Colonic mucosa (tissue), 4 donors: ENCODE results near the gene ORM1. TPM values are rescaled to one million over a fixed set of nuclear protein-coding genes. Genes with fewer than 3 reads are reported as not detected.
"Not testable (repeated sequence)": the region's sequence is repeated elsewhere in the genome, so short reads cannot be mapped to it uniquely, and the experiment has no call there.

Experiments used
- DNase-seq: peaks from one replicate; pipeline ENCODE4 v3.0.0-alpha.2; 2020
- H3K27ac ChIP-seq: fragments of 200-600 bp; one replicate; pipeline ENCODE4 v1.8.0; 2021
- H3K27me3 ChIP-seq: fragments of 200-600 bp; one replicate; pipeline ENCODE4 v1.8.0; 2021
- H3K36me3 ChIP-seq: fragments of 200-600 bp; one replicate; pipeline ENCODE4 v1.8.0; 2021
- H3K4me1 ChIP-seq: fragments of 200-600 bp; one replicate; pipeline ENCODE4 v1.8.0; 2021; ENCODE audit warnings: mild to moderate bottlenecking
- H3K4me3 ChIP-seq: fragments of 200-600 bp; one replicate; pipeline ENCODE4 v1.8.0; 2021
- H3K9ac ChIP-seq, 2 donors: one replicate each; pipeline ENCODE4 v1.7.0; 2013; ENCODE audit warnings: control low read depth in 2 of 2, low read depth in 2 of 2, low read length in 2 of 2
- H3K9me3 ChIP-seq: fragments of 200-600 bp; one replicate; pipeline ENCODE4 v1.8.0; 2021
- CTCF ChIP-seq: fragments of 200-600 bp; IDR thresholded peaks from one replicate; pipeline ENCODE4 v1.8.0; 2022; ENCODE audit warnings: antibody characterized with exemption, mild to moderate bottlenecking
- intact Hi-C: fragments of 100-400 bp; cut with DNase I; formaldehyde crosslinking; loops from one replicate; pipeline ENCODE4 v1.14.1; 2022
- total RNA-seq, 2 donors: library from RNA; stranded (reverse); fragmentation: NEBNext Ultra II Directional in 1 of 2; extraction: Animal tissue kit (Norgen Biotek cat#: 25700) in 1 of 2; gene quantifications; one replicate each; pipeline ENCODE4 v1.2.1, GENCODE V29; 2021
- donor health status: healthy.
- donor health status: DM: no; HTN: no; CAD: no.
- donor health status: DM: no; HTN: no; CAD: no.

Gene ORM1
- total RNA-seq, 2 donors from 2014 or later = 10.3 TPM; not detected in 1

DNA sequence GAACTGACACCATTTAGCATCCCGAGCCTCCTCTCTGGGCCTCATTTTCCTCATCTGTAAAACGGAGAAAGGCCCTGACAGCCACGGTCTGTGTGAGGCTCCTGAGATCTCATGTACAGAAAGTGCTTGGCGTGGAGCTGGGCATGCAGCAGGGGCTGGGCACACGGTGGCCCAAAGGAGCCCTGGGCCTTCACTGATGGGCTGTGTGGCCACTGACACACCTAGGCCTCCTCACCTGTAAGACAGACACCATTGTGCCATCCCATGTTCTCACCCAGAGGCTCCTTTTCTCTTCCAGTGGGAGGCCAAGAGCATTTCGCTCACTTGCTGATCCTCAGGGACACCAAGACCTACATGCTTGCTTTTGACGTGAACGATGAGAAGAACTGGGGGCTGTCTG, 1.6 kb downstream of the ORM1 start:
- no peak for DNase-seq
- no peaks in the 10 kb centered on the region for H3K4me1 ChIP-seq
- no peak for TF ChIP-seq CTCF
- H3K27me3 ChIP-seq = no peaks in the 10 kb centered on the region
- H3K27ac ChIP-seq = no peak overlapping the region
- intact Hi-C loops = no loop called here
- no peak overlapping the region for H3K4me3 ChIP-seq
- H3K9ac ChIP-seq = no peak overlapping the region
- H3K36me3 ChIP-seq = no peaks in the 10 kb centered on the region
- H3K9me3 ChIP-seq = no peaks in the 10 kb centered on the region

GRCh38 chr9:114324965-114325364, 2.1 kb downstream of the ORM1 start:
- H3K4me3 ChIP-seq, DNase-seq, H3K4me1 ChIP-seq, H3K36me3 ChIP-seq, H3K27ac ChIP-seq, H3K9me3 ChIP-seq, H3K27me3 ChIP-seq, intact Hi-C loops, H3K9ac ChIP-seq: not testable (repeated sequence)

GRCh38 chr9:114325684-114326254, 2.9 kb downstream of the ORM1 start:
- H3K36me3 ChIP-seq, H3K9ac ChIP-seq, H3K4me3 ChIP-seq, H3K4me1 ChIP-seq, H3K27me3 ChIP-seq, DNase-seq, intact Hi-C loops, H3K9me3 ChIP-seq, H3K27ac ChIP-seq: not testable (repeated sequence)

DNA sequence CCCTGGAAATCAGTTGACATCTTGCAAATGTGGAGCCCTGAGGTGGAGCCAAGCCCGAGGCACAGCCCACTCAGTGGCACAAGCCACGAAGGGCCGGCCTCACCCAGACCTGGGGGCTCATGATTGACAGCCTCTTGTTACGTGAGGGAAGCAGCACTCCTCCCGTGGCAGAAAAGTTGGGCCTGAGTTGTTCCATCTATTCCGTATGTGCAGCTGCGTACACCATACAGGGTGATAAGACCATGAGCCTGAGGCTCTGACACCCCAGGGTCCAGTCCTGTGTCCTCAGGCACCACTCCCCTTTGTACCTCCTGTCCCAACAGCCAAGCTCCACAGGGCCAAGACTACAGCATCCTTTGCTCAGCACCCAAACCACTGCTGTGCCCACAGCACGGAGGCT, 4.9 kb downstream of the ORM1 start:
- no peaks in the 10 kb centered on the region for H3K4me1 ChIP-seq
- no peak overlapping the region for H3K9ac ChIP-seq
- H3K4me3 ChIP-seq = no peak overlapping the region
- no peaks in the 10 kb centered on the region for H3K9me3 ChIP-seq
- no peaks in the 10 kb centered on the region for H3K27me3 ChIP-seq
- no peak for DNase-seq
- intact Hi-C loops = no loop called here
- H3K36me3 ChIP-seq = no peaks in the 10 kb centered on the region
- TF ChIP-seq CTCF = no peak
- H3K27ac ChIP-seq = no peak overlapping the region

GRCh38 chr9:114328357-114328820, 5.5 kb downstream of the ORM1 start:
- DNase-seq, H3K9me3 ChIP-seq, intact Hi-C loops, H3K36me3 ChIP-seq, H3K4me3 ChIP-seq, H3K4me1 ChIP-seq, H3K9ac ChIP-seq, H3K27ac ChIP-seq, H3K27me3 ChIP-seq: not testable (repeated sequence)

DNA sequence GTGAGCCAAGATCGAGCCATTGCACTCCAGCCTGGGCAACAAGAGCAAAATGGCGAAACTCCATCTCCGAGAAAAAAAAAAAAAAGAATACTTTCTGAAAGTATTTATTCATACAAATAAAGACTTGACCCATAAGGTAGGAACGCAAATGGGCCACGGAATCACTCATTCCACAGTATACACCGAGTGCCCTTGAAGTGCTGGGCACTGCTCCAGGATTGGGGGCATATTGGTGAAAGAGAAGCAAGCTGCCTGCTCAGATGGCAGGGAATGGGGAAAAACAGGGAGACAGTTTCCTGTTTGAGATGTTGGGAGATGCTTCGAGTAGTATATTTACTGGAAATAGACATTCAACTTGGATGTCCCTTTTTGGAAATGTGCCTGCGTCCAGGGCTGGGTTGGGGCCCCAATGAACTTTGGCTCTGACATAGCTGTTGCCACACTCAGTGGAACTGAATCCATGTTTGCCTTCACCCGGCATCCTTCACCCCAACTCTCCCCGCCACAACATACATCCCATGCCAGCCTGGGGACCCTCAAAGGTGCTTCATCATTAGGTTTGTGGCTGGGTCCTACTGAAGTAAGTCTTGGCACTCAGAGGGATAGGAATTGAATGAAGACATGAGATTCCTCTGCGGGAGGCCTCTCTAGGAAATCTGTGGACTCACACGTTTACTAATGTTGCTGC, 6.2 kb downstream of the ORM1 start:
- H3K27me3 ChIP-seq, H3K36me3 ChIP-seq, H3K4me1 ChIP-seq, H3K27ac ChIP-seq, H3K9ac ChIP-seq, intact Hi-C loops, H3K4me3 ChIP-seq, DNase-seq, H3K9me3 ChIP-seq: not testable (repeated sequence)

DNA sequence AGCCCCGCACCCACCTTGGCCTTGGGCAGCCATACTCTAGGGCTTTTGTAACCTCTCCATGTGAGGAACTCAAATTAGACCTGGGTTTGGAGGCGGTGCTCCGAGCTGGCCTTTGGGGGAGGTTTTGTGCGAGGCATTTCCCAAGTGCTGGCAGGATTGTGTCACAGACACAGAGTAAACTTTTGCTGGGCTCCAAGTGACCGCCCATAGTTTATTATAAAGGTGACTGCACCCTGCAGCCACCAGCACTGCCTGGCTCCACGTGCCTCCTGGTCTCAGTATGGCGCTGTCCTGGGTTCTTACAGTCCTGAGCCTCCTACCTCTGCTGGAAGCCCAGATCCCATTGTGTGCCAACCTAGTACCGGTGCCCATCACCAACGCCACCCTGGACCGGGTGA, 6.7 kb downstream of the ORM1 start, which contains the start of gene ORM2:
TSS of gene ORM2 (plus strand) at position 245 of the 398 bp plus-strand sequence. CDS start at position 281, 36 bp downstream.
- H3K27ac ChIP-seq, H3K4me3 ChIP-seq, H3K36me3 ChIP-seq, DNase-seq, H3K9ac ChIP-seq, H3K27me3 ChIP-seq, H3K4me1 ChIP-seq, H3K9me3 ChIP-seq, intact Hi-C loops: not testable (repeated sequence)

DNA sequence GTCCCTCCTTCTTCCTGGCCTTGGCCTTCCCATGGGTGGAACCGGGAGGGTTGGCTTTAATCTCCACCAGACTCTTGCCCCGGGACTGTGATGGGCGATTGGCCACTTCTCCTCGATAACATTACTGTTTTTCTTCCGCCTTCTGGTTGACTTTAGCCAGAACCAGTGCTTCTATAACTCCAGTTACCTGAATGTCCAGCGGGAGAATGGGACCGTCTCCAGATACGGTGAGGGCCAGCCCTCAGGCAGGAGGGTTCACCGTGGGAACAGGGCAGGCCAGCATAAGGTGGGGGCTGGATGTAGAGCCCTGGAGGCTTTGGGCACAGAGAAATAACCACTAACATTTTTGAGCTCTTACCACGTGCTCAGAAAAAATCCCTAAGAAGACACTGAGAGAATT, 7.7 kb downstream of the ORM1 start:
- no peak for DNase-seq
- intact Hi-C loops = no loop called here
- H3K27me3 ChIP-seq = no peaks in the 10 kb centered on the region
- TF ChIP-seq CTCF = no peak
- H3K36me3 ChIP-seq = no peaks in the 10 kb centered on the region
- no peaks in the 10 kb centered on the region for H3K4me1 ChIP-seq
- no peak overlapping the region for H3K4me3 ChIP-seq
- no peak overlapping the region for H3K9ac ChIP-seq
- H3K9me3 ChIP-seq = no peaks in the 10 kb centered on the region
- H3K27ac ChIP-seq = no peak overlapping the region

DNA sequence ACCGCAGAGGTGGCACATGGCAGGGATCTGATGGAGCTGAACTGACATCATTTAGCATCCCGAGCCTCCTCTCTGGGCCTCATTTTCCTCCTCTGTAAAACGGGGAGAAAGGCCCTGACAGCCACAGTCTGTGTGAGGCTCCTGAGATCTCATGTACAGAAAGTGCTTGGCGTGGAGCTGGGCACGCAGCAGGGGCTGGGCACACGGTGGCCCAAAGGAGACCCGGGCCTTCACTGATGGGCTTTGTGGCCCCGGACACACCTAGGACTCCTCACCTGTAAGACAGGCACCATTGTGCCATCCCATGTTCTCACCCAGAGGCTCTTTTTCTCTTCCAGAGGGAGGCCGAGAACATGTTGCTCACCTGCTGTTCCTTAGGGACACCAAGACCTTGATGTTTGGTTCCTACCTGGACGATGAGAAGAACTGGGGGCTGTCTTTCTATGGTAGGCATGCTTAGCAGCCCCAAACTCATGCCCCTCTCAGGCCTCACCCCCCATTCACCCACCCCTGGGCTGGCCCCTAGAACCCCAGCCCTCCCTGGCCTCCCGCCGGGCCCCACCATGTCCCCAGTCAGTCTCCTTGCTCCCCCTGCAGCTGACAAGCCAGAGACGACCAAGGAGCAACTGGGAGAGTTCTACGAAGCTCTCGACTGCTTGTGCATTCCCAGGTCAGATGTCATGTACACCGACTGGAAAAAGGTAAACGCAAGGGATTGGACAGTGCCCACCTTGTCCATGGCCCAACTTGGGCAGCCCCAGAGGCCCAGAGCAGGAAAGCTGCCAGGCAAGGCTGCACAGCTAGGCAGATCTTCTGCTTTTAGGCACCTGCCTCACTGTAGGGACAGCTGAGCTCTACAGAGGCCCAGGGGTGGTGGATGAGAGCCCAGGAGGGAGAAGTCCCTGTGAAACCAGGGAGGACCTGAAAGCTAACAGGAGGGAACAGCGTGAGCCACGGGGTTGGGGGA, 8.6 kb downstream of the ORM1 start:
- DNase-seq, H3K4me1 ChIP-seq, H3K36me3 ChIP-seq, intact Hi-C loops, H3K4me3 ChIP-seq, H3K9me3 ChIP-seq, H3K9ac ChIP-seq, H3K27me3 ChIP-seq, H3K27ac ChIP-seq: not testable (repeated sequence)

DNA sequence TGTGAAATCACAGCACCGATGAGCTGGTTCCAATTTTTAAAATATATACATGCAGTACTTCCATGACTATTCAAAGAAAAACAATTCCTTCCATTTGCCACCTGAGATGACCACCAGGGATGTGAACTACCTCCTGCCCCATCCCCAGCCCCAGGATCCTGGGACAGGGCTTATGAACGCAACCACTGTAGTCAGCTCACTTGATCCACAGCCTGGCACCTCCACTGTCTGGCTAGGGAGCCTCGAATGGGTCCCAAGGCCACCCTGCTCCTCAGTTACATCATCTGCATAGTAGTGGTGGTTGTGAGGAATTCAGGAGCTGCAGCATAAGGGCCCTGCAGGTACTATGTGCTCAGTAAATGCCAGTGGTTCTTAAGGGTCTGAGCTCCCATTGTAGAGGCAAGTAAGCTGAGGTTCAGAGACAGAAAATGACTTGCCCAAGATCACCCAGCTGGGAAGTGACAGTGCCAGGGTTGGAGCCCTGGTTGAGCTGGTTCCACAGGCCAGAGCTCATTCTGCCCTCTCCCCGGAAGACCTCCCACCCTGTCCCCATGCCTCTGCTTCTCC, 9.7 kb downstream of the ORM1 start:
- H3K27me3 ChIP-seq, H3K27ac ChIP-seq, intact Hi-C loops, H3K4me1 ChIP-seq, H3K9me3 ChIP-seq, H3K4me3 ChIP-seq, DNase-seq, H3K36me3 ChIP-seq, H3K9ac ChIP-seq: not testable (repeated sequence)
